ENCODE results near the gene TRIM15.
"Not testable (repeated sequence)": the region's sequence is repeated elsewhere in the genome, so short reads cannot be mapped to it uniquely, and the experiment has no call there.

TRIM15 gene

GRCh38 chr6:30163090-30163917, at the start of gene TRIM15:
TRIM15 (plus strand) TSS chr6:30163546; CDS start chr6:30163685, 139 bp downstream.
- DNase-seq, result no peak

- DNase-seq, result no peak
These were observed 49.5 kb upstream of the TRIM15 start for GRCh38 chr6:30113841-30114240.

GRCh38 chr6:30116724-30117123, 46.6 kb upstream of the TRIM15 start:
- DNase-seq, result no peak

GRCh38 chr6:30118691-30119090, 44.7 kb upstream of the TRIM15 start:
- not testable (repeated sequence) for DNase-seq

- no peak for DNase-seq
These were observed 41.6 kb upstream of the TRIM15 start for GRCh38 chr6:30121446-30122366.

GRCh38 chr6:30122515-30122914, 40.8 kb upstream of the TRIM15 start:
- no peak for DNase-seq

- no peak for DNase-seq
These were observed 35.9 kb upstream of the TRIM15 start for GRCh38 chr6:30127238-30128093.

- DNase-seq, result no peak
These were observed 33.8 kb upstream of the TRIM15 start for GRCh38 chr6:30129265-30130178.

GRCh38 chr6:30130179-30130679, 33.1 kb upstream of the TRIM15 start:
- no peak for DNase-seq

- DNase-seq, result peak; percentile 92
These were observed 32.2 kb upstream of the TRIM15 start for GRCh38 chr6:30130887-30131862.

- DNase-seq, result no peak
These were observed 31.3 kb upstream of the TRIM15 start for GRCh38 chr6:30131947-30132497.

GRCh38 chr6:30135147-30135546, 28.2 kb upstream of the TRIM15 start:
- no peak for DNase-seq

GRCh38 chr6:30135757-30136156, 27.6 kb upstream of the TRIM15 start, which contains the start of gene TRIM40:
TRIM40 (plus strand) TSS chr6:30136140; CDS start chr6:30137037, 897 bp downstream.
- no peak for DNase-seq

GRCh38 chr6:30136570-30137286, 26.6 kb upstream of the TRIM15 start:
- no peak for DNase-seq

- not testable (repeated sequence) for DNase-seq
These were observed 23.1 kb upstream of the TRIM15 start for GRCh38 chr6:30140240-30140639.

- DNase-seq, result no peak
These were observed 20.7 kb upstream of the TRIM15 start for GRCh38 chr6:30142665-30143064.

GRCh38 chr6:30143780-30144179, 19.6 kb upstream of the TRIM15 start:
- DNase-seq, result no peak

- DNase-seq, result no peak
These were observed 18.5 kb upstream of the TRIM15 start for GRCh38 chr6:30144811-30145210.

- DNase-seq, result no peak
These were observed 17.5 kb upstream of the TRIM15 start for GRCh38 chr6:30145818-30146217.
